Measurements from ENCODE around the gene FOXN1. TPM values are rescaled to one million over a fixed set of nuclear protein-coding genes. Genes with fewer than 3 reads are reported as not detected.

The FOXN1 gene
- total and polyA plus RNA-seq, 9 donors, result 0.04 to 2.1 (median 0.07) TPM; not detected in 6

DNA sequence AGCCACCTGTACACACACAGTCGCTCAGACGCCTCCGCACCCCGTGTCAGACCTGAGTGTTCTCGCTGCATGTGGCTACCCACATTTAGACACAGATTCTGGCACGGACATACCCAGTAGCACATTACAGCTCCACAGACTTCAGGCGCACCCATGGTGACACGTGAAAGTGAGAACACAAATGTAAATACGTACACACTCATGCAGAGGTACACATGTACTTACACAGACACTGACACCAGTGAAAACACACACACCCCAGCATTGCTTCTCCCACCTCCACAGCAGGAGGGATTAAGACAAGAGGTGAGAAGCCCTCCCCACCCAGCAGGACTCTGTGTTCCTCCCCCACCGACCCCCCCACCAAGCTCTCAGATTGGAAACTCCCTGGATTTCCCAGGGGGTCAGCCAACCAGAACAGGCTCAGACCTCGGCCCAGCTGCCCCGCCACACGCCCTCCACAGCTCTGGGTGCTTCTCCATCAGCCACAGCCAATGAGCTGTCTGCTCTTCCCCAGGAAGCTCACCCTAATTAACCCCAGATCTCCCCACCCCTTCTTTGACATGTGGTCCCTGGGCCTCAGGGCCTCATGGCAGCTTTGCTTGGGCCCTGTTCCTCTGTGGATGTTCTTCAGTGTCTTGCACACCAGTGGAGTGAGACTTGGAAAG, 5.3 kb upstream of the FOXN1 start:
- 49% methylated on average over 10 of the region's 13 CpGs for WGBS (ENCODE audit: insufficient coverage)
- H3K4me1 ChIP-seq (ENCODE audit: control insufficient read depth, insufficient read depth, low read length), result no peaks in the 10 kb centered on the region
- H3K27ac ChIP-seq (ENCODE audit: low read length), result no peak overlapping the region
- no peak for DNase-seq
- no peak overlapping the region for H3K4me3 ChIP-seq (ENCODE audit: low read length)
- no peaks in the 10 kb centered on the region for H3K36me3 ChIP-seq (ENCODE audit: control insufficient read depth, insufficient read depth, low read length)
- peaks cover 11% of the 10 kb centered on the region for H3K27me3 ChIP-seq (ENCODE audit: control insufficient read depth, insufficient read depth, low read length)
- H3K9me3 ChIP-seq (replicated peaks; ENCODE audit: control insufficient read depth, low read depth, low read length), result no peaks in the 10 kb centered on the region

GRCh38 chr17:28501421-28502284, 4.5 kb upstream of the FOXN1 start:
- no peaks in the 10 kb centered on the region for H3K36me3 ChIP-seq (ENCODE audit: control insufficient read depth, insufficient read depth, low read length)
- WGBS (ENCODE audit: insufficient coverage), result 53% methylated on average over 2 of the region's 3 CpGs
- no peaks in the 10 kb centered on the region for H3K9me3 ChIP-seq (replicated peaks; ENCODE audit: control insufficient read depth, low read depth, low read length)

DNA sequence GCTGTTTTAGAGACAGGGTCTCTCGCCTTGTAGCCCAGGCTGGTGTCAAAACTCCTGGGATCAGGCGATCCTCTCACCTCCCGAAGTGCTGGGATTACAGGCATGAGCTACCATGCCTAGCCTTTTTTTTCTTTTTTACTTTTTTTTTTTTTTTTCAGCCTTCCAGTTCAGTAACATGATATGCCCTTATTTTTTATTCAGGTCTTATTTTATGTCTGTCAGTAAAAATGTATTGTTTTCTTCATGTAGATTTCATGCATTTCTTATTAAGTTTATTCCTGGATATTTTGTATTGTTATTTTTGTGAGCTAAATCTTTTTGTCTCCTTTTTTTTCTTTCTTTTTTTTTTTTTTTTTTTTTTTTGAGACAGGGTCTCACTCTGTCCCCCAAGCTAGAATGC, 2.7 kb upstream of the FOXN1 start:
- Histone ChIP-seq H3K4me3 (ENCODE audit: low read length) (no peak overlapping the region), H3K9me3 (replicated peaks; ENCODE audit: control insufficient read depth, low read depth, low read length) (no peaks in the 10 kb centered on the region), H3K36me3 (ENCODE audit: control insufficient read depth, insufficient read depth, low read length) (no peaks in the 10 kb centered on the region), H3K4me1 (ENCODE audit: control insufficient read depth, insufficient read depth, low read length) (no peaks in the 10 kb centered on the region), H3K27ac (ENCODE audit: low read length) (no peak overlapping the region), H3K27me3 (ENCODE audit: control insufficient read depth, insufficient read depth, low read length) (peaks cover 28% of the 10 kb centered on the region)
- no CpG with 5 or more reads among the region's 3 CpGs for WGBS (ENCODE audit: insufficient coverage)
- no peak for DNase-seq

More at GRCh38 chr17:28501421-28502284, 4.5 kb upstream of the FOXN1 start:
- Histone ChIP-seq H3K4me3 (ENCODE audit: low read length) (no peak overlapping the region), H3K27ac (ENCODE audit: low read length) (no peak overlapping the region), H3K4me1 (ENCODE audit: control insufficient read depth, insufficient read depth, low read length) (no peaks in the 10 kb centered on the region), H3K27me3 (ENCODE audit: control insufficient read depth, insufficient read depth, low read length) (peaks cover 16% of the 10 kb centered on the region)
- no peak for DNase-seq

- Histone ChIP-seq H3K27ac (ENCODE audit: low read length) (no peak overlapping the region), H3K4me3 (ENCODE audit: low read length) (no peak overlapping the region), H3K36me3 (ENCODE audit: control insufficient read depth, insufficient read depth, low read length) (no peaks in the 10 kb centered on the region), H3K4me1 (ENCODE audit: control insufficient read depth, insufficient read depth, low read length) (no peaks in the 10 kb centered on the region), H3K9me3 (replicated peaks; ENCODE audit: control insufficient read depth, low read depth, low read length) (no peaks in the 10 kb centered on the region), H3K27me3 (ENCODE audit: control insufficient read depth, insufficient read depth, low read length) (peaks cover 51% of the 10 kb centered on the region)
- DNase-seq, result no peak
- WGBS (ENCODE audit: insufficient coverage), result 72% methylated on average over 4 of the region's 14 CpGs
These were observed 777 bp downstream of the FOXN1 start for GRCh38 chr17:28506763-28507487.

DNA sequence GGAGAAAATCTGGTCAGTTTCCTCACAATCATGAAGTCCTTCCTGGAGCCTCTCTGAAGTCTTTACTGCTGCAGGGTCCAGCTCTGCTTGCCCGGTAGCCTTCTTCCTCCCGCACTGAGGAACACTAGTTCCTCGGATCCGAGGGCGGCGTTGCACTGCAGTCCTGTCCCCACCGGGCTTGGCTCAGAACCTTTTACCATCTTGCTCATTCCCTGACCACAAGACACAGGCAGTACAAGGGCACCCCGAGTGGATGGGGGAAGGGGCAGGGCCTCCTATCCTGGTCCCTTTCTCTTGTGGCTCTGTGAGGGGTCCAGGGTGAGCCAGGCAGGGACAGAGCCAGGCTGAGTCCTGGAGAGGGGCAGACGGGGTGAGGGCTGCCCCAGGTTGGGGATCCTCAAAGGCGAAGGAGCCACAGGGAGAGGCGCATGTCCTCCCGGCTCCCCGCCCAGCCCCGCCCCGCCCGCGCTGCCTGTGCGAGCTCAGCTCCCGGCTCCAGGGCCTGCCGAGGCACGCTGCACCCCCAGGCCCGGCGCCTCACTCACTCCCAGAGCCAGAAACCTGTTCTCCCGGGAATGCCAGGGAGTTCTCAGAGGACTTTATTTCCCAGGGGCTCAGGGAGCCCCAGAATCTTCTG, 1.5 kb downstream of the FOXN1 start:
- WGBS (ENCODE audit: insufficient coverage), result 18% methylated on average over 18 of the region's 24 CpGs
- H3K4me1 ChIP-seq (ENCODE audit: control insufficient read depth, insufficient read depth, low read length), result no peaks in the 10 kb centered on the region
- DNase-seq, result no peak
- no peak overlapping the region for H3K4me3 ChIP-seq (ENCODE audit: low read length)
- H3K27me3 ChIP-seq (ENCODE audit: control insufficient read depth, insufficient read depth, low read length), result peaks cover 59% of the 10 kb centered on the region
- H3K36me3 ChIP-seq (ENCODE audit: control insufficient read depth, insufficient read depth, low read length), result no peaks in the 10 kb centered on the region
- no peaks in the 10 kb centered on the region for H3K9me3 ChIP-seq (replicated peaks; ENCODE audit: control insufficient read depth, low read depth, low read length)
- no peak overlapping the region for H3K27ac ChIP-seq (ENCODE audit: low read length)

- H3K9me3 ChIP-seq (replicated peaks; ENCODE audit: control insufficient read depth, low read depth, low read length), result no peaks in the 10 kb centered on the region
- no peaks in the 10 kb centered on the region for H3K4me1 ChIP-seq (ENCODE audit: control insufficient read depth, insufficient read depth, low read length)
- DNase-seq, result no peak
- H3K4me3 ChIP-seq (ENCODE audit: low read length), result no peak overlapping the region
- peaks cover 59% of the 10 kb centered on the region for H3K27me3 ChIP-seq (ENCODE audit: control insufficient read depth, insufficient read depth, low read length)
- H3K36me3 ChIP-seq (ENCODE audit: control insufficient read depth, insufficient read depth, low read length), result no peaks in the 10 kb centered on the region
- no peak overlapping the region for H3K27ac ChIP-seq (ENCODE audit: low read length)
- 65% methylated on average over 4 of the region's 11 CpGs for WGBS (ENCODE audit: insufficient coverage)
These were observed 2.1 kb downstream of the FOXN1 start for GRCh38 chr17:28508211-28508724.

DNA sequence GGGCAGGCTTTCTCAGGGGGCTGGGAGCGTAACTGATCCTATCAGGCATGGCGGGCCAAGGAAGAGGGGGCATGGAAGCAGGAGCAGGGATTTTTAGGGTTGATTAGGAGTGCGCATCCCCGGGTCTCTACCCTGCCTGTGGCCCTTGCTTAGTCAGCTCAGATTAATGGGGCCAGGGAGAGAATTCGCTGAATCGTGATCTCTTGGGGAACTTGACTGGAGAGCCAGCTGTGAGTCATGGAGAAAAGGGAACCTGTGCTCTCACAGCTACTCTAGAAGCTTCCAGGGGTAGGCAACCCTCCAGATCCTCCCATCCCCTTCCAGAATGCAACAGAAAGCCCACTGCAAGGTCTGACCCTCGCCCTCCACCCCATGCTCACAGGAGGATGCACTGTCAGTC, 3.6 kb downstream of the FOXN1 start:
- H3K4me3 ChIP-seq (ENCODE audit: low read length), result no peak overlapping the region
- H3K36me3 ChIP-seq (ENCODE audit: control insufficient read depth, insufficient read depth, low read length), result no peaks in the 10 kb centered on the region
- 50% methylated on average over 4 of the region's 7 CpGs for whole genome bisulfite sequencing (ENCODE audit: insufficient coverage)
- peaks cover 70% of the 10 kb centered on the region for H3K27me3 ChIP-seq (ENCODE audit: control insufficient read depth, insufficient read depth, low read length)
- H3K27ac ChIP-seq (ENCODE audit: low read length), result no peak overlapping the region
- H3K9me3 ChIP-seq (replicated peaks; ENCODE audit: control insufficient read depth, low read depth, low read length), result no peaks in the 10 kb centered on the region
- DNase-seq, result peak; percentile 56
- H3K4me1 ChIP-seq (ENCODE audit: control insufficient read depth, insufficient read depth, low read length), result no peaks in the 10 kb centered on the region

- Histone ChIP-seq H3K27me3 (ENCODE audit: control insufficient read depth, insufficient read depth, low read length) (peaks cover 62% of the 10 kb centered on the region), H3K4me3 (ENCODE audit: low read length) (no peak overlapping the region), H3K9me3 (replicated peaks; ENCODE audit: control insufficient read depth, low read depth, low read length) (no peaks in the 10 kb centered on the region), H3K36me3 (ENCODE audit: control insufficient read depth, insufficient read depth, low read length) (no peaks in the 10 kb centered on the region), H3K4me1 (ENCODE audit: control insufficient read depth, insufficient read depth, low read length) (no peaks in the 10 kb centered on the region), H3K27ac (ENCODE audit: low read length) (no peak overlapping the region)
- WGBS (ENCODE audit: insufficient coverage), result no CpG with 5 or more reads among the region's 3 CpGs
- DNase-seq, result no peak
These were observed 5.8 kb downstream of the FOXN1 start for GRCh38 chr17:28511858-28512461.

GRCh38 chr17:28513476-28513875, 7.3 kb downstream of the FOXN1 start:
- Histone ChIP-seq H3K27ac (ENCODE audit: low read length) (no peak overlapping the region), H3K4me1 (ENCODE audit: control insufficient read depth, insufficient read depth, low read length) (no peaks in the 10 kb centered on the region), H3K27me3 (ENCODE audit: control insufficient read depth, insufficient read depth, low read length) (peaks cover 49% of the 10 kb centered on the region), H3K9me3 (replicated peaks; ENCODE audit: control insufficient read depth, low read depth, low read length) (no peaks in the 10 kb centered on the region), H3K36me3 (ENCODE audit: control insufficient read depth, insufficient read depth, low read length) (no peaks in the 10 kb centered on the region), H3K4me3 (ENCODE audit: low read length) (no peak overlapping the region)
- no peak for DNase-seq
- 42% methylated on average over 4 of the region's 7 CpGs for WGBS (ENCODE audit: insufficient coverage)
